Mucosa of stomach (tissue), 1 donor: Measurements from ENCODE around the gene CEP63.

Experiments used
- H3K27me3 ChIP-seq: one replicate; pipeline ENCODE4 v1.7.0; 2013; ENCODE audit warnings: mild to moderate bottlenecking, low read length; ENCODE audit not compliant: control insufficient read depth, insufficient read depth
- H3K36me3 ChIP-seq: one replicate; pipeline ENCODE4 v1.7.0; 2013; ENCODE audit warnings: low read length; ENCODE audit not compliant: control insufficient read depth, insufficient read depth
- H3K4me1 ChIP-seq: one replicate; pipeline ENCODE4 v1.7.0; 2013; ENCODE audit warnings: mild to moderate bottlenecking, low read length; ENCODE audit not compliant: control insufficient read depth, insufficient read depth
- H3K4me3 ChIP-seq: one replicate; pipeline ENCODE4 v1.7.0; 2013; ENCODE audit warnings: low read length
- H3K9ac ChIP-seq: one replicate; pipeline ENCODE4 v1.7.0; 2013; ENCODE audit warnings: mild to moderate bottlenecking, low read length, moderate library complexity
- H3K9me3 ChIP-seq: one replicate; pipeline ENCODE4 v1.7.0; 2013; ENCODE audit warnings: mild to moderate bottlenecking, low read length, moderate library complexity; ENCODE audit not compliant: control insufficient read depth
- donor health status: Pancreatic carcinoma.

Gene CEP63

DNA sequence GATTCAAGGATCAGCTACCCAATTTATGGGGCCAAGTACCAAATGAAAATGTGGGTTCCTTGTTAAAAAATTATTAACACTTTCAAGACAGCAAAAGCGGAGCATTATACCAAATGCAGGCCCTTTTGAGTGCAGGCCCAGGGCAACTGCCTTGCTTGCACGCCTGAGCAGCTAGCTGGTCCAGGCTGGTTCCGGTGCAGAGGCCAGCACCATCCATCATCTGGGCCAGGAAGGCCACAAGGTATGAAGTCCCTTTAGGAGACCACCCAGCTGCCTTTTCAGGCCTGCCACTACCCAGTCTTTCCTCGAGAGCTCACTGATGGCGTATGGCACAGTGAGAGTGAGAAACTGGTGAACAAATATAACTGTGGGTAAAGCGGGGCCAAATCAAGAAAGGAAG is 13.0 kb upstream of the CEP63 start:
- Histone ChIP-seq H3K36me3 (no peaks in the 10 kb centered on the region), H3K27me3 (no peaks in the 10 kb centered on the region), H3K4me1 (peaks cover 26% of the 10 kb centered on the region), H3K4me3 (no peak overlapping the region), H3K9ac (no peak overlapping the region), H3K9me3 (no peaks in the 10 kb centered on the region)

DNA sequence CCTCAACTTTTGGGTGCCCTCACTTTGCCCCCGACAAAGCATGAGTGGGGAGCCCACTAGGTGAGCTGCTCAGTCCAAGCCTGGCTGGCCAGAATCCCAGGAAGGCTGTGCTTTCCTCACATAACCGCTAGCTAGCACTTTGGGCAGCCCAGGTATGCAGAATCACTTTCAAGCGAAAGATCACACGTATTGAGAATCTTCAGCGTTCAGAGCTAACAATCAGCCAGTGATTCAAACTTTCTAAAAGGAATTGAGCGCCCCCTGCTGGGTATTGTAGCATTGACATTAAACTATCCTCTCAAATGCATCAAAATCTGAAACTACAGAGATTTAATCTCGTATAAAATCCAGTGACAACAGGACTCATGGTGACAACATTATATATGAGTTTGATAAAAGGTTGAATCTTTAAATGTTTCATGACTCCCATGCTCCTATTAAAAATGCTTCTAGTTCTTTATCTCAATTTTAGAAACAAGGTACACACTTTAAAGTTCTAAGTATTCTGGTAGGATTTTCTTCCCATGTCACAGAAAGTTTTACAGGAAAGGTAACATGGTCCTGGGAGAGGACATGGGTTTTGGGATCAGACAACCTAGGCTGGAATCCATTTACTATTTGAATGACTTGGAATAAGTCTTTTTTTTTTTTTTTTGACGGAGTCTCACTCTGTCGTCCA is 11.8 kb upstream of the CEP63 start:
- no peaks in the 10 kb centered on the region for H3K27me3 ChIP-seq
- no peak overlapping the region for H3K9ac ChIP-seq
- no peaks in the 10 kb centered on the region for H3K36me3 ChIP-seq
- H3K4me3 ChIP-seq: no peak overlapping the region
- H3K4me1 ChIP-seq: peaks cover 26% of the 10 kb centered on the region
- H3K9me3 ChIP-seq: no peaks in the 10 kb centered on the region

DNA sequence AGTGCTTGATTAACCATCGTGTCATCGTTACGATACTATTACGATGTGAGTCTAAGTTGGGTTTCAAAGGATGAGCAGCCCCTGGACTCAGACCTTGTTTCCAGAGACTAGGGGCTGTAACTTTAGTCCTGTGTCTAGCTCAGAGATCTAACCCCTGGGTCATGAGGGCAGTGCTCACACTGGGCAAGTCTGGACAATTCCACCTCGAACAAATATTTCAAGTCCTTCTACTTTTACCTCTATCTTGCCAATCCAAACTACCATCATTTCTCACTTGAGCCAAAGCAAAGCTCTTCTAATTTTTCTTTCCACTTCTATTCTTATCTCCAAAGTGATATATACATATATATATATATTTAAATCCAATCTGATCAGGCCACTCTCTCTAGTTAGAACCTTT is 10.9 kb upstream of the CEP63 start:
- Histone ChIP-seq H3K27me3 (no peaks in the 10 kb centered on the region), H3K36me3 (no peaks in the 10 kb centered on the region), H3K9me3 (no peaks in the 10 kb centered on the region), H3K4me1 (peaks cover 25% of the 10 kb centered on the region), H3K4me3 (no peak overlapping the region), H3K9ac (no peak overlapping the region)

DNA sequence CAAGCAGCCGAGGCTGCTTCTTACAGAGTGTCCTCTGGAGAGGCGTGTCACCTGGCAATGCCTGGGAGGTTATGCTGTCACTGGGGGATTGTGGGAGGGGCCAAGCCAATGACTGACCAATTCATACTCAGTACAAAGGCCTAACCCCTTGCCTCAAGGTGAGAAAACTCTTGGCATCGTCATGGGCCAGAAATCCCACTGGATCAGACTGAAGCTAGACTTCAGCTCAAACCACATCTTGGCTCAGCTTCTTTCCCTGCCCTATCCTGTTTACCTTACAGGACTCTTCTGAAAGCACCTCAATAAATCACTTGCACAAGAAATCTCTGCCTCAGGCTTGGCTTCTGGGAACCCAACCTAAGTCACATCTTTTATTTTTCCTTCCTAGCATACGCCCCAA is 9.6 kb upstream of the CEP63 start:
- Histone ChIP-seq H3K9ac (no peak overlapping the region), H3K4me1 (peaks cover 14% of the 10 kb centered on the region), H3K36me3 (no peaks in the 10 kb centered on the region), H3K4me3 (no peak overlapping the region), H3K9me3 (no peaks in the 10 kb centered on the region), H3K27me3 (no peaks in the 10 kb centered on the region)

DNA sequence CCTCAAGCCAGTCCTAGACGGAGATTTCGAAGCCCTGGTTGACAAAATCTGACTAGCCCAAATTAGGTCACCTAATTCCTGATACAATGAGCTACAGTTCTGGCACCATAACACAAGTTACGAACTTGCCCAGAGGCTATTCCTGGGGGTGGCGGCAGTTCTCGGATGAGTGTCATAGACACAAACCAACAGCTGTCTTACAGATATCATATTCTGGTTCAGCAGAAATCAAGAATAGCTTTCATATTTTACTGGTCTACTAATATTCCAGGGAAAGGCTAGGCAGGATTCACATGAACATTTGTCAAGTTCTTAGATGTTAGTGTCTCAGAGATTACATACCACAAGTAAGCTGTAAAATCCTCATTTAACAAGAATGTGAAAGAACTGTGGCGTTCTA is 8.9 kb upstream of the CEP63 start:
- no peaks in the 10 kb centered on the region for H3K9me3 ChIP-seq
- H3K27me3 ChIP-seq: no peaks in the 10 kb centered on the region
- no peaks in the 10 kb centered on the region for H3K36me3 ChIP-seq
- H3K9ac ChIP-seq: no peak overlapping the region
- peaks cover 9% of the 10 kb centered on the region for H3K4me1 ChIP-seq
- no peak overlapping the region for H3K4me3 ChIP-seq

DNA sequence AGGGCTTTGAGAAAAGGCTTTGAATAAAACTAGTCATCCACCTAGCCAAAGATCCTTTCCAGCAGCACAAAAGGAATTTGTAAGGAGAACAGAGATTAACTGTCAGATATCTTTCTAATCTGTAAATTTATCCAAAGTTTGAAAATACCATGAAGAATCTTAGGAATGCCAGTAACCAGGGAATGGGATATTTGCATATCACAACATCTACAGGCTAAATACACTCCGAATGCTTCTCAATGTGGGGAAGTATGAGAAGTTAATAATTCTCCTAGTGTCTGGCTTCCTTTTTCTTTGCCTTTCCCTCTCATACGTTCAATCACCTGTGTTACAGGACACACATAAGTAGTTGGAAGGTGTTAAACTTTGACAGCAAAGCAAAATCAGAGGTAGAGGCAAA is 7.9 kb upstream of the CEP63 start:
- Histone ChIP-seq H3K9ac (no peak overlapping the region), H3K4me3 (no peak overlapping the region), H3K4me1 (no peaks in the 10 kb centered on the region), H3K27me3 (no peaks in the 10 kb centered on the region), H3K9me3 (no peaks in the 10 kb centered on the region), H3K36me3 (no peaks in the 10 kb centered on the region)

DNA sequence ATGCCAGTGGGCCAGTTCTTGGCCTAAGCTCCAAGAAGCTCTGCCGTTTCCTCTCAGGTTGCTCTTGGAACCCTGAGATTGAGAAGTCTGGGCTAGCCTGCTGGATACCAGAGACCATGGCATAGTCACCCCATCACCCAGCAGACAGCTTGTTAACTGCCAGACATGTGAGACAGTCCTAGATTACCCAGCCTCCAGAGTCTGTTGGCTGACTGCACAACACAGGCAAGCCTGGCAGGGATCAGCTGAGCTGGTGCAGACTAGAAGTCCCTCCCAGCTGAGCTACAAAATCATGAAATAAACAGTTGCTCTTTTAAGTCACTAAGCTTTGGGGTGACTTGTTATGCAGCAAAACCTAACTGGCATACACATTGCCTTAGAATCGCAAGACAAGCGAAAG is 5.3 kb upstream of the CEP63 start:
- Histone ChIP-seq H3K9me3 (no peaks in the 10 kb centered on the region), H3K9ac (no peak overlapping the region), H3K27me3 (no peaks in the 10 kb centered on the region), H3K4me1 (peaks cover 14% of the 10 kb centered on the region), H3K36me3 (no peaks in the 10 kb centered on the region), H3K4me3 (no peak overlapping the region)

DNA sequence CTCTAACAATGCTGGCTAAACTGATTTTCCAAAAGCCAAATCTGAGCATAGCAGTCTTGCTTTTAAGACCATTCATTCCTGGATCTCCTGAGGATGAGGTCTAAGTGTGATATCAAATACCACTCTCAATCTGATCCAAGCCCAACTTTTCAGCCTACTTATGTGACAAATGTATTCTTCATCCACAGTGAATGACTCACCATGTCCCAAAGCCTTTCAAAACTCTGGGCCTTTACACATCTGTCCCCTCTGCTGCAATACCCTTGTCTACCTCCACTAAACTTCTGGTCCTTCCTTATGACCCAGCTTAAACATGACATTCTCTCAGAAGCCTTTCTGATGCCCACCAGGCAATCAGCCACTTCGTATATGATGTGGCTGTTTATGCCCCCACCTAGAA is 4.7 kb upstream of the CEP63 start:
- no peak overlapping the region for H3K9ac ChIP-seq
- H3K9me3 ChIP-seq: no peaks in the 10 kb centered on the region
- no peaks in the 10 kb centered on the region for H3K27me3 ChIP-seq
- H3K36me3 ChIP-seq: no peaks in the 10 kb centered on the region
- no peak overlapping the region for H3K4me3 ChIP-seq
- H3K4me1 ChIP-seq: peaks cover 14% of the 10 kb centered on the region

DNA sequence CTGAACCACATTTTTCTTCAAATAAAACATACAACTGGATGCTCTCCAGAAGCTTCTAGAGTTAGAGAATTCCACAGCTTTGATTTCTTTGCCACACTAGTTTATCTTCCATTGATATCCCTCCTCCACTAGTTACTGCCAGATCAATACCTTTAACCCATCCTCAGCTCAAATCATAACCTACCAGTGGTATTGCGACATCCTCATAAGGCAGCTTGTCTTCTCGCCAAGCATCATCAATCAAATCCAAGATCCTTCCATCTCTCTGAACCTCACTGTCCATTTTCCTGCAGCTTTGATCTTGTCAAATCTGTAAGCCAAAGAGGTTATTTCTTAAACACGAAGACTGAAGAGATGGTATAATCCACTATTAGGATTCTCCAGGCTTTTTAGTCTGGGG is 3.2 kb upstream of the CEP63 start:
- peaks cover 18% of the 10 kb centered on the region for H3K4me1 ChIP-seq
- H3K9me3 ChIP-seq: no peaks in the 10 kb centered on the region
- no peak overlapping the region for H3K9ac ChIP-seq
- H3K4me3 ChIP-seq: no peak overlapping the region
- H3K27me3 ChIP-seq: no peaks in the 10 kb centered on the region
- H3K36me3 ChIP-seq: no peaks in the 10 kb centered on the region

DNA sequence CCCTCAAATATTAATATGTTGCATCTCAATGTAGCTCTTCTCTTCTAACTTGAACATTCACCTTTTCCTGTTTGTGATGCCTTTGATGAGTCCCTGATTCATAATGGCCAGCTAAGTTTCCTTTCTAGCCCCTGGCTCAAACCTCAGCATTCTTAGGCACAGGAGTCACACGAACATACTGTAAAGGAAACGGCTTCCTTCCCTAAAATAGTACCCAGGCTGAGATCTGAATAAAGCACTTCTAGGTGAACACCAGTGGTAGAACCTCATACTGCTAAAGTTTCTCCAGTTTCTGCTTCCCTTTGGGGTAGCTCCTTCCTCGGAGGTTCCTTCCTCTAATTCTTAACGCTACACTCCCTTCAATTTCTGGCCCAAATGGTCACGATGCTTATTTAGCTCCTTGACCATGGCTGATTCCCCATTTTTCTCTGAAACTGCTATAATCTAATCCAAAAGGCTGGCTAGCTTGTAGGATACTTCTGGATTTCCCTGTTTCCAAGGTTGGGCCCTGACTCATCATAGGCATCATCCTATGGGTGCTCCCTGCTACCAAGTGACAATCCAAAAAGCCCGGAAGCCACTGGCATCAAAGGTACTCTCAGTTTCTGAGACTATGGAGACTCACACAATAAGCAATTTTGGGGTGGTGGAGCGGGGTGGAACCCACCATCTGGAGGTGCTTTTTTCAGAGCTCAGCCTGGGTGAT is 2.5 kb upstream of the CEP63 start:
- Histone ChIP-seq H3K9me3 (no peaks in the 10 kb centered on the region), H3K36me3 (no peaks in the 10 kb centered on the region), H3K4me1 (peaks cover 18% of the 10 kb centered on the region), H3K27me3 (no peaks in the 10 kb centered on the region), H3K4me3 (no peak overlapping the region), H3K9ac (no peak overlapping the region)

DNA sequence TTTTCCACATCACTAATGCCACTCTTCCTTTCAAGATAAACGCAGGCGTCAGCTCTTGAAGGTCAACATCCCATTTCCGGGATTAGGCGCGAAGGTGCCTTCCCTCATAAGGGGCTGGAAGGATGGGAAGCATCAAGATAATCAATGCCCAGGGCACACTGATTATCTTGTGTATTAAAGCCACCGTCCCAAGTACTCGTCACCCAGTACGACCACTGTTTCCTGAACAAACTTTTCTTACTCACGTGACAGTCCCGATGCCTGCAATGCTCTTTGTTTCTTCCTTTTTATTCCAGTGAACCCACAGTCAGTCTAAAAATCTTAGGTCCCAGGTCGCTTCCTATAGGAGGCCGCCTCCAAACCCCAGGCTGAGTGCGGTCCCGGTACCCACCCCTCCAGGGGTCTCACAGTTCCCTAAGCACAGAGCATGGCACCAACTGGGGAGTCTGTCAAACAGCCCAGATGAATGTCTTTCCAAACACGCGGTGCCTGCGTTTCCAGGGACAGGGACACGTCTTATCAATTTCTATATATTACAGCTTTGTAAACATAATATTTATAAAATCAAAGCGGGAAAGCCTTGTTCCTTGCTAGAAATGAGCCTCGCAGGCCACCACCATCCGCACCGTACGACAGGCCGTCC is 661 bp upstream of the CEP63 start:
- H3K9me3 ChIP-seq: no peaks in the 10 kb centered on the region
- peaks cover 18% of the 10 kb centered on the region for H3K4me1 ChIP-seq
- peak overlapping the region; percentile 98 for H3K9ac ChIP-seq
- no peaks in the 10 kb centered on the region for H3K36me3 ChIP-seq
- H3K4me3 ChIP-seq: peak overlapping the region; percentile 85
- H3K27me3 ChIP-seq: no peaks in the 10 kb centered on the region

DNA sequence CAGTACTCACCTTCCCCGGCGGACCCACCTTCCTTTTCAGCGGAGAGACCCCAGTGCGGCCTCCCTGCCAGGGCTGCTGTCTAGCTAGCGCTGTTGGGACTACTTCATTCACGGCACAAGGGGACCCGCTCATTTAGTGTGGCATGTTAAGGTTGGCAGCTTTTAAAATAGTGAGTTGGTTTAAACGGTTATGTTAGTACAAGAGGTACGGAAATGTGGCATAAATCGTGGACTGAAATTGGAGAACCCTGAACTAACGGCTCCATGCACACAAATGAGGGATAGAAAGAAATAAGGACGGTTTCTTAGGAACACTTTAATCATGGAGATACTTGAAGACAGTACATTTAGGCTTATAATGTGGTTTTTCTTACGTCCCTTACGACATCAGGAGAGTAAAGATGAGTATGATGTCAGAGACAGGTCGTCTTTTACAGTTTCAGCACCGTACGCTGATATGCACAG is 752 bp downstream of the CEP63 start:
- Histone ChIP-seq H3K9ac (peak overlapping the region; percentile 98), H3K4me3 (peak overlapping the region; percentile 85), H3K36me3 (no peaks in the 10 kb centered on the region), H3K27me3 (no peaks in the 10 kb centered on the region), H3K4me1 (peaks cover 18% of the 10 kb centered on the region), H3K9me3 (no peaks in the 10 kb centered on the region)
